Astrocyte (in vitro differentiated cells and primary cell): ENCODE measurements around the gene CDK11A.
"Not testable (repeated sequence)": the region's sequence is repeated elsewhere in the genome, so short reads cannot be mapped to it uniquely, and the experiment has no call there.

Experiments used
- EZH2 ChIP-seq: IDR thresholded peaks from 2 replicates; pipeline ENCODE4 v1.6.1; 2012; ENCODE audit warnings: mild to moderate bottlenecking, low read length, inconsistent platforms; ENCODE audit not compliant: insufficient read depth
- TF ChIP-seq, protein P1 (sequence below): IDR thresholded peaks from 2 replicates; pipeline ENCODE4 v1.5.1; 2011; ENCODE audit warnings: low read depth, mild to moderate bottlenecking, inconsistent platforms, low read length, moderate library complexity; ENCODE audit not compliant: insufficient read depth

DNA sequence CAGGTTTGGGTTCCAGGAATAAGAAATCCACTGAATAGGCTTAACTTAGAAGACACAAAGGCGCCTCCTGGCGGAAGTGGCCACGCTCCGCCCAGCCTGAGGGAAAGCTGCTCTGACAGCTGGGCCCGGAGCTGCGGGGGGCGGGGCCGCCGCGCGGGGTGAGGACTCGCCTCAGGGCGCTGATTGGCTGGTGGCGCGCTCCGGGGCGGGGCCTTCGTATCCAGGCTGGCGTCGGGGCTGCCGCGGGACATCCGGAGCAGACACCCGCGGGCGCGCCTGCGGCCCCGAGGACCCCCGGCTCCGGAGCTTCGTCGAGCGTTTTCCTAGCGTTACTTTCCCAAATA is 22.4 kb upstream of the CDK11A start:
- TF ChIP-seq, protein P1, sequence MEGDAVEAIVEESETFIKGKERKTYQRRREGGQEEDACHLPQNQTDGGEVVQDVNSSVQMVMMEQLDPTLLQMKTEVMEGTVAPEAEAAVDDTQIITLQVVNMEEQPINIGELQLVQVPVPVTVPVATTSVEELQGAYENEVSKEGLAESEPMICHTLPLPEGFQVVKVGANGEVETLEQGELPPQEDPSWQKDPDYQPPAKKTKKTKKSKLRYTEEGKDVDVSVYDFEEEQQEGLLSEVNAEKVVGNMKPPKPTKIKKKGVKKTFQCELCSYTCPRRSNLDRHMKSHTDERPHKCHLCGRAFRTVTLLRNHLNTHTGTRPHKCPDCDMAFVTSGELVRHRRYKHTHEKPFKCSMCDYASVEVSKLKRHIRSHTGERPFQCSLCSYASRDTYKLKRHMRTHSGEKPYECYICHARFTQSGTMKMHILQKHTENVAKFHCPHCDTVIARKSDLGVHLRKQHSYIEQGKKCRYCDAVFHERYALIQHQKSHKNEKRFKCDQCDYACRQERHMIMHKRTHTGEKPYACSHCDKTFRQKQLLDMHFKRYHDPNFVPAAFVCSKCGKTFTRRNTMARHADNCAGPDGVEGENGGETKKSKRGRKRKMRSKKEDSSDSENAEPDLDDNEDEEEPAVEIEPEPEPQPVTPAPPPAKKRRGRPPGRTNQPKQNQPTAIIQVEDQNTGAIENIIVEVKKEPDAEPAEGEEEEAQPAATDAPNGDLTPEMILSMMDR = not testable (repeated sequence)
- TF ChIP-seq EZH2 = not testable (repeated sequence)
